NCI-H1417 treated with DMSO at 0.1 percent for 48 hours (cell line): ENCODE measurements around the gene DNAI4.
"Not testable (repeated sequence)": the region's sequence is repeated elsewhere in the genome, so short reads cannot be mapped to it uniquely, and the experiment has no call there.

Experiments
- DNase-seq: peaks from one replicate; lab custom pipeline; 2025; lab: John Stamatoyannopoulos, UW

The DNAI4 gene

DNA sequence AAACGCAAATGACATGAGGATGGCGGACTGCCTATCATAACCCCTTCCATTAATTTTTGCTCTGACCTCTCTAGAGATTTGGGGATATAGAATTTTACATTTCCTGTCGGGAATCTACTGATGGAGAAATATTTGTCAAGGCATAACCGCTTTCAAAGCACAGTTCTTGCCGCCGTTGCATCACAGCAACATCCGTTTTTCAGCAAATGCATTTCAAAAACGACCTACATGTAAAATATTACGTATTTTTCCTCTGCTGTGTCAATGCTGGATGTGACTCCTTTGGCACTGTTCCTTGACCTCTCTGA, 5.0 kb upstream of the DNAI4 start:
- no peak for DNase-seq

DNA sequence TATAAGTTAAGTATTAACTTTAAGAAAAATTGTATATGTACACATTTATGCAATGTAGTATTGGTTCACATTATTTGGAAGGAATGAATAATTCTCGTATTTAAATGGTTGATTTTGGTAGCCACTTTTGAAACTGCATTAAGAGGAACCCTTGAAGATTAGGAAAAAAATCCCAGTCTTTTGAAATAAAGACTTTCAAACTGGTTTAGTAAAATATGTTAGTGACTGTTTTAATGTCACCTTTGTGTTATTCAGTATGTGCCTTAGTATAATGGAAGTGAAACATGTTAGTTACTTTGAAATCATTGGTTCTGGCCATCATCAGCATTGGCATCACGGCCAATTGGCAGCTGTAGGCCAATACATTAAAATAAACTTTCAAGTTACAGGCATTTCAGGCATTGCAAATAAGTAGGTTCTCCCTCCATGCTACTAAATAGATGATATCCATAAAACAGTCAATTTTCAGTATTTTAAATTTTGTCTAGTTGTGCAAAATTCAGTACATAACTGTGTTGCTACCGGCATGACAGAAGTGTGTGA, 4.6 kb upstream of the DNAI4 start:
- no peak for DNase-seq

DNA sequence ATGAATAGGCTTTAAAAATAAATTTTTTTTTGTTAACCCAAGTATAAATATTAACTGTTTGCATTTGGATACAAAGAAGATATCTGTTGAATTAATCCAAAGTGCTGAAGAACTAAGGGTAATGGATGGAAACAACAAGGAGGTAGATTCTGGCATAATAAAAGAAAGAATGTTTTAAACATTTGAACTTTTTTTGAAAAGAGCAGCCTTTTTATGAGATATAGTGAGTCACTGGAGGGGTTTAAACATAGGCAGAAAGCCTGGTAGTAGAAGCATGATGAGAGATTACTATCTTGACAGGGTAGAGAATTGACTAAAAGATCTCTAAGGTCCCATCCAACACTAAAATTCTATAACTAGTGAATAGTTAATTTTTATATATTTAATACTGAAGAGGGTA, 2.9 kb upstream of the DNAI4 start:
- no peak for DNase-seq

DNA sequence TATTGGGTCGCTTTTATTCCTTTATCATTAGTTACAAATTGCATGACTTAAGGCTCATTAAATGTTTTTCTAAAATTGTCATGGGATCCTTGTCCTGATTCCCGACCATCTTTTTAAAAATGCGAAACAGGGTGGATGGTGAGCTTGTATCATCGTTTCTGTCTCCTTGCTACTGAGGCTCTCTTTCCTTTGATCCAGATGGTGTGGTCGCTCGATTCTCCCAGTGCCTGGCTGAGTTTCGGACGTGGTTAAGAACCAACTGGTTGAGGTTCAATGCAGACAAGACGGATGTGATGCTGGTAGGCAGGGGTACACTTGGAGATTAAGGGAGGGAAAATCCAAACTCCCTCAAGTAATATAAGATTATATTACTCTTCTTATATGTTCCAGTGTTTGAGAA, 1.3 kb upstream of the DNAI4 start:
- DNase-seq: no peak

DNA sequence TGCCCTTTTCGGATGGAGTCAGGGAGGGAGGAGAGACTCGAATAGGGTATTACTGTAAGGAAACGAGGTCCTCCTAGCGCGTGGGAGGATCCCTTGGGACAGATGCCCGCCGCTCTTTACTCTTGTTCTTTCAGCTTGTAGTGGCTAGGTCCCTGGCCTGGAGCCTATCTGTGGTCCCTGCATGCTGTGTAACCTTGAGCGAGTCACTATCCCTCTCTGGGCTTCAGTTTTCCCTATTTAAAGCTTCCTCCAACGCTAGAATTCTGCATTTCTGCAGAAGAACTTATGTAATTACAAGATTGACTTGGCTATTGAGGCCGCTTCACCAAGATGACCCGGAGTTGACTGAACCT, 878 bp upstream of the DNAI4 start:
- DNase-seq: no peak

DNA sequence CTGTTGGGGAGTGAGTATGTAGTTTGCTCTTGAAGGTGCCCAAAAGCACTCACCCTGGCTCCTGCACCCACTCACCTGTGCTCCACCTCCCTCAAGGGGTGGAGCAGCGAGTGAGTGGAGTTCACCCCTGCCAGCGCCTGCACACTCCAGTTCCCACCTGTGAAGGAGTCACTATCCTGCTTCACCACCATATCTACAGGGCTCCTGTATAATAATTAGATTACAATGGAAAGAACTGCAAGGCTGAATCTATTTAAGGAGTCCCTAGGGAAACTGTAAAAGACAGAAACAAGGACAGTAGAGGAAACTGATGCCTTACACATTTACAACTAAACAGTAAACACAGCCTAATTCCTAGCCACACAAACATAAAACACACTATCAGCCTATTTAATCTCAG, 4.1 kb downstream of the DNAI4 start:
- DNase-seq: no peak

DNA sequence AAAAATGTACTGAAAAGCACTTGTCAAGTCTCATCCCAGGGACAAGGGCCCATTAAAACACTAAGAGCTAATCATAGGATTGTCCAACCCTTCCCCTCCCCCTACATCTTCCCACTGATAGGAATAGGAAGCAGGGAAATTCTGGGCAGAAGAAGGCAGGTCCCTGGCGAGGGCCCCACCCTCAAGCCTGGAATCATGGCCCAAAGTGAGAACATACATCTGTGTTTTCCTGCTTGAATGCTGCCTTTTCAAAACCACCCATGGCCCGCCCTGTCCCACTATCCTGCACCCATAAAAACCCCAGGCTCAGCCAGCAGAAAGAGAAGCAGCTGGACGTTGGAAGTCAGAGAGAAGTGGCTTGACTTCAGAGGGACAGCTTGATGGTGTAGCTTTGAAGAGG, 4.8 kb downstream of the DNAI4 start:
- DNase-seq: no peak

DNA sequence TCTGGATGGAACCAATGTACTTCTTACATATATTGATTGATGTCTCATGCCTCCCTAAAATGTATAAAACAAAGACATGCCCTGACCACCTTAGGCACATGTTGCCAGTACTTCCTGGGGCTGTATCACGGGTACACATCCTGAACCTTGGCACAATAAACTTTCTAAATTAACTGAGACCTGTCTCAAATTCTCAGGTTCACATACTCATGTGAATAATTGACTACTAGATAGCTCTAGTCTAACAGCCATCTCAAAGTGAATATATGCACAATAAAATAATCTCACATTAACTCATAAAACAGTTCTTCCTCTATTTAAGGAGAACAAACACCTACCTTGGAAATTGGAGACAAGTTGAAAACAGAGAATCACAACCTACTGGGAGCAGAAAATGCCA, 5.6 kb downstream of the DNAI4 start:
- no peak for DNase-seq

DNA sequence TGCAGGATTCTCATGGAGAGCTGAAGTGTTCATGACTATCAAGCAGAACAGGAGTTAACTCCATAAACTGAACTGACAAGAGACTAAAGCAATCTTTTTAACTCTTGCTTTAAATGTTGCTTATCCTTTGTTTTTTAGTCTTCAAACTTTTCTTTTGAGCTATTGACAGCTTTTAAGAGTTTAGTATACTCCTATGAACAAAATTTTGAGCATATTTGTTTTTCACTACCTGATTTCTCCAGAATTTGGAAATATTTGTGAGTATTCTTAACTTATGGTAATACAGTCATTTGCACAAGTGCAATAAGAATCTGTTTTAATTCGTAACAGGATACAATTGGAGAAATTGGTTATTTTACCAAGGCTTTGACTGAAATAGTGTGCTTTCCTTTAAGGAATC, 7.2 kb downstream of the DNAI4 start:
- DNase-seq: no peak

DNA sequence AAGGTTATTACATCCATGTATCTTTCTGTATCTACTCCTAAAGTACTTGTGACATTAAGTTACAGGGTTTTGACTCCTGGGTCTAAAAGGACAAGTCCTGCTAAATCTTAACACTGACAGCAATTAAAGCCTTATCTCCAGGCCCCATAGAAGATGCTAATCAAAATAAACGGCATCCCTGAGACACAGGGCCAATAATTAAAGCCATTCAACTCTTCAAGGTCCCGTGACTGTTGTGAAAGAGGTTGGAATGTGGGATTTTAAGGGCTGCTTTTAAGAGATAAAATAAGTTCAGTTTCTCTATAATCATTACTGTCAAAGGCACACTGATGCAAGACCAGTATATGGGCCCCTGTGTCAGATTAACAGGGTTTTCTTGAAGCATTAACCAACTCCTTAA, 8.3 kb downstream of the DNAI4 start:
- no peak for DNase-seq

DNA sequence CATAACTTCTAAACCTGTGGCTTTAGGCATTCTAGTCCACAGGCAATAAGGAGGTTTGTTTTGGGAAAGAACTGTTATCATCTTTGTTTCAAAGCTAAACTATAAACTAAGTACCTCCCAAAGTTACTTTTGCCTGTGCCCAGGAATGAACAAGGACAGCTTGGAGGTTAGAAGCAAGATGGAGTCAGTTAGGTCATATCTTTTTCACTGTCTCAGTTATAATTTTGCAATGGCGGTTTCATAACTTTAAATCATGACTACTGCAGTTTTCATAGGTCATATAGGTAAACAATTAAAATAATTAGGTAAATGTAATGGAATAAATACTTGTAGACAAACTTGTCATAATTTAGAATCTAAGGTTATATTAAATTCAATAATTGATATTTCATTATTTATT, 9.5 kb downstream of the DNAI4 start:
- DNase-seq: not testable (repeated sequence)

DNA sequence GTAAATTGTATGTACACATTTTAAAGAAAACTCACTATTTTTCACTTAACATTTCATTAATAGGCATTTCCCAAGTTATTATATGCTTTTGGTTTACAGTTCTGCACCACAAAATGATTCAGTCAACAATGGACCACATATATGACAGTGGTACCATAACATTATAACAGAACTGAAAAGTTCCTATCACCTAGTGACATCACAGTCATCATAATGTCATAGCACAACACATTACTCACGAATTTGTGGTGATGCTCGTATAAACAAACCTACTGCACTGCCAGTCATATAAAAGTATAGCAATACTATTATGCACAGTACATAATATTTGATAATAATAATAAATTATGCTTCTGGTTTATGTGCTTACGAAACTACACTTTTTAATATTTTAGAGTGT, 30.9 kb downstream of the DNAI4 start:
- DNase-seq: no peak

DNA sequence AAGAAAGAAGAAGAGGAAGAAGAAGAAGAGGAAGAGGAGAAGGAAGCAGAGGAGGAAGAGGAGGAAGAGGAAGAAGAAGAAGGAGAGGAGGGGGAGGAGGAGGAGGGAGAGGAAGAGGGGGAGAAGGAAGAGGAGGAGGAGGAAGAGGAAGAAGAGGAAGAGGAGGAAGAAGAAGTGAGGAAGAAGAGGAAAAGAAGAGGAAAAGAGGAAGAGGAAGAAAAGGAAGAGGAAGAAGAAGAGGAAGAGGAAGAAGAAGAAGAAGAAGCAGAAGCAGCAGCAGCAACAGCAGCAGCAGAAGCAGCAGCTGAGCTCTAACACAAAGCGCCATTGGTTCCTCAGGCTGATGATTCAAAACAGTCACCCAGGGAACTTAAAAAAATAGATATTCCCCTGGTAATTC, 34.0 kb downstream of the DNAI4 start:
- no peak for DNase-seq

DNA sequence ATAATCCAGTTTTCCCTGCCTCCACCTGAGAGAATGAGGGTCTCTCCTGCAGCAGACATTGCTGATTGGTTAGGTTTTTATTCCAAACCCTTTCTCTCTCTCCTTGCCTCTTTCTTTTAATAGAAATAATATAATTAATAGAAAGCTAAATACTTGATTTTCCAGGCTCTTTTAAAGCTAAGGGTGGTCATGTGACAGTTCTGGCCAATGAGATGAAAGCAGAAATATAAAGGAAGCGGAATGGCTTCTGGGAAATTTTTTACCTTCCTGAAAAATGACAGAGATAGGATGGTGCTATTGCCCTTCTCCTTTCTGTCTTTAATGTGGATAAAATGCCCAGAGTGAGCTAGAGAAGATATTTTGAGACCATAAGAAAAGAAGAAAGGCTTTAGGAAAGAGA, 35.6 kb downstream of the DNAI4 start:
- DNase-seq: no peak

DNA sequence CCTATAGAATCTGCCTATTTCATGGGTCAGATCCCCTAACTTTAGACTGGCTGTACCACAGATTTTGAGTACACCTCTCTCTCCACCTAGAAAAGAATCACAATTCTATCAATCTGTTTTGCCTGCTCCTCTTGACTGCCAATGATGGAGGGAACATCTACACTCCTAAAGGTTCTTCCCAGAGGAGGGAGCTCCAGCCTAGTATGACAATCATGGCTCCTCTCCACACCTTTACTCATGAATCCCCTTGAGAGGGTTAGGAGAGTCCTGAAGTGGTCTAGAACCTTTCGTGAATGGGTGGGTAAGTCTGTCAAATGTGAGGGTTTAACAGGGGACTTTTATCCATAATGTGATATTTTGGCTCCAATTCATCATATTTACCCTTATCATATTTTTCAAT, 48.0 kb downstream of the DNAI4 start:
- no peak for DNase-seq

DNA sequence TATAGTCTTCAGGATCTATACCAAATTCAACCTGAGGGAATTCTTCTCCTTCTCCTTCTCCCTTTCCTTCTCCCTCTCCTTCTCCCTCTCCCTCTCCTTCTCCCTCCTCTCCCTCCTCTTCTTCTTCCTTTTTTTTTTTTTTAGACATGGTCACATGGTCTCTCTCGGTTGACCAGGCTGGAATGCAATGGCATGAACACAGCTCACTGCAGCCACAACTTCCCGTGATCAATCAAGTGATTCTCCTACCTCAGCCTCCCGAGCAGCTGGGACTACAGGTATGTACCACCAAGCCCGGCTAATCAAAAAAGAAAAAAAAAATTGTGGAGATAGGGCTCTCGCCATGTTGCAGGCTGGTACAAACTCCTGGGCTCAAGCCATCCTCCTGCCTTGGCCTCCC, 51.5 kb downstream of the DNAI4 start:
- DNase-seq: no peak

DNA sequence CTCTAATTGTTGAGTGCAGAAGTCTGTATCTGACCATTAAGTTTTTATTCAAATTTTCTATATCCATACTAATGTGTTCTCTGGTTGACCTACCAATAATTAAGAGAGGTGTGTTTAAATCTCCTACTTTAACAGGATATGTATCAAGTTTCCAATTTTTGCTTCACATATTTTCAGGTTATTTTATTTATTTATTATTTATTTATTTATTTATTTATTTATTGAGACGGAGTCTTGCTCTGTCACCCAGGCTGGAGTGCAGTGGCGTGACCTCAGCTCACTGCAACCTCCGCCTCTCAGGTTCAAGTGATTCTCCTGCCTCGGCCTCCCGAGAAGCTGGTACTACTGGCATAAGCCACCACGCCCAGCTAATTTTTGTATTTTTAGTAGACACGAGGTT, 52.6 kb downstream of the DNAI4 start:
- DNase-seq: not testable (repeated sequence)

DNA sequence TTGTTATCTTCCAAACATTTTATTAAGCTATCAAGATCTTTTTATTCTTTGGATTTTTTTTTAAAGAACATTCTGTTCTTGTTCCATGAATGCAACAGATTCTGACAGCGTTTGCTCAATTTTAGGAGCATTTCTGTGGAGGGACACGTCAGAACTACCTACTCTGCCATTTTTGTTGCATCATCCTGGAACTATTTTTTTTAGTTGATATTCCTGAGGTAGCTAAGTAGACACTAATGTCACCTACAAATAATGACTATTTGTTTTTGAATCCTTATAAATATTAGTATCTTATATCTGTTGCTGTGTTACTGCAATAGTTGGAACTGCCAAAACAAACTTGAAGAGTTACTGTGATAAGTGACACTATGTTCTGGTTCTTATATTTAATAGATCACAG, 57.2 kb downstream of the DNAI4 start:
- no peak for DNase-seq

DNA sequence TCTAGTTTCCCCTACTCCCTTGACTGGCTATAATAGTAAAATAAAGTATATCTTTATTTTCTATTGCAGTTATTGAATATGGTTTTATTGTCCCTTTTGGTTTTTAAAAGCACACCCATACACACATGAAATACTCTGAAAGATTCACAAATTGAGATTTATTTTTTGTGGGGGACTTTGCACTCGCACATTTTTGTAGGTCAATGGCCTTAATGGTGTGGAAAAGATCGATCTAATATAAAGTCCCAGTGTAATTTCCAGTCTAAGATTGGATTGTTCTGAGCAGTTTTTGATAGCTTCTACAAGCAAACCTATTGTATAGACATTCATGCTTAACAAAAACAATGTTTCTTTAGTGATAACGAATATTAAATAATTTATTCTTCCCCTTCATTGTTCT, 64.1 kb downstream of the DNAI4 start:
- DNase-seq: no peak

DNA sequence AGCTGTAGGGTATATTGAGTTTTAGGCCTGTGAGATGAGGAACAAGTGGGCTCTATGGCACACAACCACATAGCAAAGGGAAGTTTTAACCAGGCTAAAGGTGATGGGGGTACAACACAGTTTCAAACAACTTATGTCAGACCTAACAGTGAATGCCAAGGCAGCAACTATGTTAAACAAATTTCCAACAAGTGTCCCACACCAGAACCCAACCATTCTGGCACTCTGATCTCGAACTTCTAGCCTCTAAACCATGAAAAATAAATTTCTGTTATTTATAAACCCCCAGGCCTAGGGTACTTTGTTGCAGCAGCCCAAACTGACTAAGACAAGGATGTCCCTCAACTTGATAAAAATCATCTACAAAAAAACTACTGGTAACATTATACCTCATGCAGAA, 71.3 kb downstream of the DNAI4 start:
- DNase-seq: no peak

DNA sequence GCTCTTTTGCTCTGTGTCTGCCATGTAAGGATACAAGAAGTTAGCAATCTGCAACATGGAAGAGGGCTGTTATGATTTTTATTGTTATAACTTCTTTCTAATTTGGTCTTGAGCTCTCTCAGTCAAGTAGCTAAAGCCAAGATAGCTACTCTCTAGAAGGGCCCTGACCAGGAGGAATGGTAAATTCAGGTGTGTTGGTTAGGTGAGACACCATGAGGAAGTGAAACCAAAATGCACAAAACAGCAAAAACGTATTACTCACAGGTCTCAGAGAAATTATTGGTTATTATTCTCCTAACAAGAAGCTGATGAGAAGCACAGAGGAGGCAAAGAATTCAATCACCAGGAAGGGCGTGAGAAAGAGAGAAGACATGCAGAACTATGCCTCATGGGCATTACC, 71.8 kb downstream of the DNAI4 start:
- no peak for DNase-seq

DNA sequence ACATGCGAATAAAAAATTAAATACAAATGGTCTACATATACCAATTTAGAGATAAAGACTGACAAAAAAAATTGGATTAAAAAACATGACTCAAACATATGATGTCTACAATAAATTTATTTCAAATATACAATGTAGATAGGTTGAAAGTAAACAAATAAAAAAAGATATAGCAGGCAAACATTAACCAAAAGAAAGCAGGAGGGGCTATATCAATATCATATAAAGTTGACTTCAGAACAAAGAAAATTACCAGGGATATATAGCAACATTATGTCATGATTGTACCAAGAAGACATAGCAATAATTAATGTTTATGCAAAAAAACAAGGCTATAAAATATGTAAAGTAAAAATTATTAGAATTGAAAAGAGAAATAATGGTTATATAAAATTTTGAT, 73.7 kb downstream of the DNAI4 start:
- DNase-seq: no peak

DNA sequence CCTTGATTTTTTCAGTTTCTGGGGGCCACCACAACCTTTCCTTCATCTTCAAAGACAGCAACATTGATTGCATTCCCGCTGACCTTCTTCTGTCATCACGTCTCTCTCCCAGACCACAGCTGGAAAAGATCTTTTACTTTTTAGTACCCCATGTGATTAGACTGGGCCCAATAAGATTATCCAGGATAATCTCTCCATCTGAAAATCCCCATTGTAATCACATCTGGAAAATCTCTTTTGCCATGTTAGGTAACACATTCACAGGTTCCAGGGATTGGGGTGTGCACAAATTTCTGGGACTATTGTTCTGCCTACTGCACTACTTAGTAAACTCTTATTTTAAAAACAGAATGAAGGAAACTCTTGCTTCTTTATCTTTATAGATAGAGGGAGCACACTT, 76.5 kb downstream of the DNAI4 start:
- DNase-seq: no peak

DNA sequence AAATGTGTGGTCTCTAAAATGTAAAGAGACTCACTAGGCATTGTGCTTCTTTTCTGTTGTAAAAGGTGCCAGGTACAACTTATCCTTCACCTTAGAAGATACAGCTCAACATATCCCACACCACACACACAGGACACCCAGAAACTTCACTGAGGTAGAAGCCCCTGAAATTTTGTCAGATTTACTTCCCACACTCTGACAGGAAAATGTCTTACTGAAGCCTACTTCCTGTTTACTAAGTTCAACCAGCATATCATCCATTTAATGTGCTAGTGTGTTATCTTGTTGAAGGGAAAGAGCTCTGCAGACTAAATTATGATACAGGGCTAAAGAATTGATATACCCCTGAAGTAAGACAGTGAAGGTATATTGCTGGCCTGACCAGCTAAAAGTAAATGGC, 83.7 kb downstream of the DNAI4 start:
- DNase-seq: no peak

DNA sequence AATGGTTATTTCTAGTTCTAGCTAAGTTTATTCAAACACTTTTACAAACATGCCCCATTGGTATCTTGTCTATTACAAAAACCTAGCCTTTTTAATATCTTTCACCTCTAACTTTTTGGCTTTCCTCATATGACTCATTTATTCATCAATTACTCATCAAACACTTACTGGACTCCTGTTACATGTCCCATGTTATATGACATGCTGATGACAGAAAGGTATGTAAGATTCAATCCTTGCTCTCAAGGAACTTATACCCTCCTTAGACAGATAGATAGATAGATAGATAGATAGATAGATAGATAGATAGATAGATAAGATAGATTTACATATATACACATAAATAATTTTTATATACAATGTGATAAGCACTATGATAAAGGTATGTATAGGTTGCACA, 89.7 kb downstream of the DNAI4 start:
- DNase-seq: no peak
